ENCODE data around the gene SYK.

The SYK gene

GRCh38 chr9:90795084-90795483, 6.5 kb upstream of the SYK start:
- TF ChIP-seq POU2F2 (IDR thresholded peaks at IDR 0.05; ENCODE audit: low read depth, low read length) (no peak), POLR2A (IDR thresholded peaks at IDR 0.05; ENCODE audit: low read depth, low read length) (no peak), SPI1 (IDR thresholded peaks at IDR 0.05; ENCODE audit: low read depth, low read length) (no peak), PAX5 (IDR thresholded peaks at IDR 0.05; ENCODE audit: insufficient read depth, low read length, severe bottlenecking) (peak; percentile 30), POLR2AphosphoS5 (IDR thresholded peaks at IDR 0.05; ENCODE audit: low read depth, low read length) (no peak)
- DNase-seq (ENCODE audit: insufficient read length, low spot score) (no peak), FAIRE-seq (peak; percentile 79)

GRCh38 chr9:90795871-90796317, 5.7 kb upstream of the SYK start:
- no peak for TF ChIP-seq PAX5 (IDR thresholded peaks at IDR 0.05; ENCODE audit: insufficient read depth, low read length, severe bottlenecking)
- no peak for TF ChIP-seq TAF1 (IDR thresholded peaks at IDR 0.05; ENCODE audit: low read depth, low read length)
- peak; percentile 92 for TF ChIP-seq SPI1 (IDR thresholded peaks at IDR 0.05; ENCODE audit: low read depth, low read length)
- no peak for TF ChIP-seq POU2F2 (IDR thresholded peaks at IDR 0.05; ENCODE audit: low read depth, low read length)
- FAIRE-seq (peak; percentile 9), DNase-seq (ENCODE audit: insufficient read length, low spot score) (no peak)

GRCh38 chr9:90799271-90799852, 2.3 kb upstream of the SYK start:
- TF ChIP-seq SPI1 (IDR thresholded peaks at IDR 0.05; ENCODE audit: low read depth, low read length) (no peak), PAX5 (IDR thresholded peaks at IDR 0.05; ENCODE audit: insufficient read depth, low read length, severe bottlenecking) (no peak), POU2F2 (IDR thresholded peaks at IDR 0.05; ENCODE audit: low read depth, low read length) (no peak), POLR2AphosphoS5 (IDR thresholded peaks at IDR 0.05; ENCODE audit: low read depth, low read length) (no peak), TAF1 (IDR thresholded peaks at IDR 0.05; ENCODE audit: low read depth, low read length) (no peak), POLR2A (IDR thresholded peaks at IDR 0.05; ENCODE audit: low read depth, low read length) (no peak)
- FAIRE-seq (no peak), DNase-seq (ENCODE audit: insufficient read length, low spot score) (no peak)

- TF ChIP-seq POU2F2 (IDR thresholded peaks at IDR 0.05; ENCODE audit: low read depth, low read length) (no peak), PAX5 (IDR thresholded peaks at IDR 0.05; ENCODE audit: insufficient read depth, low read length, severe bottlenecking) (no peak)
- FAIRE-seq (no peak), DNase-seq (ENCODE audit: insufficient read length, low spot score) (no peak)
Observed at GRCh38 chr9:90801973-90802322, 329 bp downstream of the SYK start.

GRCh38 chr9:90802386-90802985, 867 bp downstream of the SYK start:
- FAIRE-seq (no peak), DNase-seq (ENCODE audit: insufficient read length, low spot score) (no peak)
- TF ChIP-seq SPI1 (IDR thresholded peaks at IDR 0.05; ENCODE audit: low read depth, low read length), result no peak

- FAIRE-seq (peak; percentile 70), DNase-seq (ENCODE audit: insufficient read length, low spot score) (no peak)
Observed at GRCh38 chr9:90803860-90804593, 2.4 kb downstream of the SYK start.

GRCh38 chr9:90805006-90805996, 3.7 kb downstream of the SYK start:
- FAIRE-seq (peak; percentile 70), DNase-seq (ENCODE audit: insufficient read length, low spot score) (no peak)
- TF ChIP-seq SPI1 (IDR thresholded peaks at IDR 0.05; ENCODE audit: low read depth, low read length) (peak; percentile 43; the same call in 1 of the 2 replicates), POLR2AphosphoS5 (IDR thresholded peaks at IDR 0.05; ENCODE audit: low read depth, low read length) (no peak)

More at GRCh38 chr9:90803860-90804593, 2.4 kb downstream of the SYK start:
- TF ChIP-seq SPI1 (IDR thresholded peaks at IDR 0.05; ENCODE audit: low read depth, low read length) (no peak), POU2F2 (IDR thresholded peaks at IDR 0.05; ENCODE audit: low read depth, low read length) (no peak), POLR2AphosphoS5 (IDR thresholded peaks at IDR 0.05; ENCODE audit: low read depth, low read length) (no peak), PAX5 (IDR thresholded peaks at IDR 0.05; ENCODE audit: insufficient read depth, low read length, severe bottlenecking) (no peak), TAF1 (IDR thresholded peaks at IDR 0.05; ENCODE audit: low read depth, low read length) (no peak), POLR2A (IDR thresholded peaks at IDR 0.05; ENCODE audit: low read depth, low read length) (no peak)

- no peak for DNase-seq (ENCODE audit: insufficient read length, low spot score)
- TF ChIP-seq SPI1 (IDR thresholded peaks at IDR 0.05; ENCODE audit: low read depth, low read length) (no peak), POU2F2 (IDR thresholded peaks at IDR 0.05; ENCODE audit: low read depth, low read length) (no peak), POLR2A (IDR thresholded peaks at IDR 0.05; ENCODE audit: low read depth, low read length) (no peak)
Observed at GRCh38 chr9:90807006-90807405, 5.4 kb downstream of the SYK start.

GRCh38 chr9:90808398-90808797, 6.8 kb downstream of the SYK start:
- no peak for FAIRE-seq
- no peak for DNase-seq (ENCODE audit: insufficient read length, low spot score)
- TF ChIP-seq POLR2A (IDR thresholded peaks at IDR 0.05; ENCODE audit: low read depth, low read length) (no peak), POU2F2 (IDR thresholded peaks at IDR 0.05; ENCODE audit: low read depth, low read length) (no peak), POLR2AphosphoS5 (IDR thresholded peaks at IDR 0.05; ENCODE audit: low read depth, low read length) (no peak), PAX5 (IDR thresholded peaks at IDR 0.05; ENCODE audit: insufficient read depth, low read length, severe bottlenecking) (no peak), SPI1 (IDR thresholded peaks at IDR 0.05; ENCODE audit: low read depth, low read length) (no peak), TAF1 (IDR thresholded peaks at IDR 0.05; ENCODE audit: low read depth, low read length) (no peak)

More at GRCh38 chr9:90807006-90807405, 5.4 kb downstream of the SYK start:
- FAIRE-seq, result peak; percentile 67

Measured in GM12891 (cell line).